Central memory CD4-positive, alpha-beta T cell (primary cell): ENCODE data around the gene DNAJC27.

ENCODE experiments used
- DNase-seq: peaks from one replicate; pipeline ENCODE4 v3.0.0; 2022

The DNAJC27 gene

DNA sequence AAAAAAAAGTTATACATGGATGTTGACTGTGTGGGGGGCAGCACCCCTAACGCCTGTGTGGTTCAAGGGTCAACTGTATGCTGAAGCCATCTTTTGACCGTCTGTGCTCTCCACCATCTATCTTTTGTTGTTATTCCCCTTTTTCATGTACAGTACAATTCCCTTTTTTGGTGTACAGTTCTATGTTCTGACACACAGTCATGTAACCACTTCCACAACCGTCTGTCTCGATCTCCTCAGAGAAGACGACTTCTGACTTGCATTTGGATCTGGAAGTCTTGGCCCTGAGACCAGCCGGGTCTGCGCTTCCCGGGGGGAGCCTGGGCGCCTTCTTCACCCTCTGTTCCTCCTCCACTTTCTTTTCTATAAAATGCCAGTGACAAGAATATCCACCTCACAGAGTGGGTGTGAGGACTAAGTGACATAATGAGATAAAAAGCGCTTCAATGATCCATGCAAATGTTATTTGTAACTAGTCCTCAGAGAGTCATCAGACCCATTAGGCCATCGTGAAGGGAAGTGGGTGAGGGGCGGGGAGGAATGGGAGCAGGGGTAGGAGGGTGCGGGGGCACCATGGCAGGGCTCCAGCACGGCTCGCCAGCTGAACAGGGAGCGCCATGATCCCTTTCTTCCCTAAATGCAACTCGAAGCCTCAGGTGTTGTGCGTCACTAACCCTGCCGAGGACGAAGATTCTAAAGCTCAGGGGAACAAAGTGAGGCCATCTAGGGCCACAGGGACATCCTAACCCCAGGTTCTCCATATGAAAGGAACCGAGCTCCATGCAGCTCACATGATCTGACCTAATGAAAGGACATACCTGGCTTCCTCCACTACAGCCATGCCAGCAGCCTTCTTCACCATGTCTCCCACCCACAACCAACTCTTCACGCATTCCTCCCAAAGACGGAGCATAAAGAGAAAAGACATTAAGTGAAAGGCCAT is 68.3 kb downstream of the DNAJC27 start:
- no peak for DNase-seq

DNA sequence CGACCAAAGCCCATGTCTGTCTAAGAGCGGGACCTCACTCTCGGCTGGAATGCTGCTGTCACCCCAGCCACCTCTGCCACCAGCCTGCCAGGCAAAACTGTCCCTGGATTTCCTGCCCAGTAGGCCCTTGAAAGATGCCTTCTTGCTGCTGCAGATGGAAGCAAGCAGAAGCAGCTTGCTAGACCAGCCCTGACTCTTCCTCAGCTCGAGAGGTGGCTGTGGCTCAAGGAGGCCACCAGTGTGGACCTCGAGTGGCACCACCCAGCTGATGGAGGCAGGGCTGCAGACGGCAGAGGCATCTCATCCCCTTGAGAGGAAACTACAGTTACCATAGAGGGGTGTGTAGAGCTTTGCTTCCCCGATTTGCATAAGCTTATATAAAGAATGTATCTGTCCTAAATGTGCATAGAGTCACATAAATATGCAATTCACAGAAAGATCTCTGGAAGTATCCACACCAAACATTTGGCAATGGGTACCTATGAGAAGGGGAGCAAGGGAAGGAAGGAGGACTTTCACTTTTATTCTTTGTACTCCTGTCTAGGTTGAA is 72.3 kb downstream of the DNAJC27 start:
- DNase-seq: no peak

DNA sequence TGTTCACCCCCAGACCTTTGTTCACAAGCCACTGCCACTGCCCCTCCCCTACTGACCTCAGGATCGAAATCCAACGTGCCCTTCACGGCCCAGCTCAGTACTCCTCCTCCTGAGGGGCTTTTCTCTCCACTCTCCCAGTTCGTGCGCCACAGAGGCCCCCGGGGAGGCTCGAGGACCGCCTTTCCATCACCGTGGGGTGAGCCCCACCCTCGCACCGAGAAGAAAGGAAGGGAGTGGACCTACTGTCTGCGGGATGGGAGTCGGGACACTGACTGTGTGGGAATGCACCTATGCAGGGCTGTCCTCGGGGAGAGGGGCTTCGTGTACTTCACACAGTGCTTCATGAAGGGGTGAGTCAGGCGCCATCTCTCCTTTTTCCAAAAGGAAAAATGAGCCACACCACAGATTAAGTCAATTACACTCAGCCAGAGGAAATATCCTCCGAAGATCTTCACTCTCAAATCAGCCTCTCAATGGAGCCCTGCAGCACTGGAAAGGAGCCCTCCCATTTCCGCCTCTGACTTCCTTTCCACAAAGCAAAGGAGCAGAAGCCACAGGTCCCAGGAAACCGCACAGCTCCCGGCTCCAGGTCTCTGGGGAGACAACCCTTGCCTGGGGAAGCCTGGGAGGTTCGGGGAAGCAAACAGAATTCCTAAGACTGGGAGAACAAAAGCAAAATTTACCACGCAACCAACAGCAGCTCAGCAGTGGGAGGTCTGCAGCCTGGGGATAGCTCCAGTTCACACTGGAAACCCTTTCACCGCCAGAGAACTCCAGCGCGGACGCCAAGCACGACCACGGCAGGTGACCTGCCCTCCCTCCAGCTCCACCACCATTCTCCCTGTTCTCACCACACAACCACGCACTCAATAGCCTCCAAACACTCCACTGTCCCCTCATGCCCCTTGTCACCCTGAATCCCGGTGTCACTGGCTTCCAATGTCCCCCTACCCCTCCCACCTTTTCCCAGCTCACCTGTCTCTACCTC is 73.3 kb downstream of the DNAJC27 start:
- no peak for DNase-seq

DNA sequence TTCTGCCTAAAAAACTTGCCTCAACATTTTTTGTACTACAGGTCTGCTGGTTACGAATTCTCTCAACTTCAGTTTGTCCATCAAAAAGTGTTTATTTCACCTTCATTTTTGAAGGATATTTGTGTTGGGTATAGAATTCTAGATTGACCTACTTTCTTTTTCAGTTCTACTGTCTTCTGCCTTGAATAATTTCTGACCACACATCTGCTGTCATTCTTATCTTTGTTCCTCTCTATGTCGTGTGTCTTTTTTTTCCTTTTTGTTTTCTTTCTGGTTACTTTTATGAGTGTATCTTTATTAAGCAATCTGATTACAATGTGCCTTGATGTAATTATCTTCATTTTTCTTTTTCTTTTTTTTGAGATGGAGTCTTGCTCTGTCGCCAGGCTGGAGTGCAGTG is 77.0 kb downstream of the DNAJC27 start:
- DNase-seq: no peak

DNA sequence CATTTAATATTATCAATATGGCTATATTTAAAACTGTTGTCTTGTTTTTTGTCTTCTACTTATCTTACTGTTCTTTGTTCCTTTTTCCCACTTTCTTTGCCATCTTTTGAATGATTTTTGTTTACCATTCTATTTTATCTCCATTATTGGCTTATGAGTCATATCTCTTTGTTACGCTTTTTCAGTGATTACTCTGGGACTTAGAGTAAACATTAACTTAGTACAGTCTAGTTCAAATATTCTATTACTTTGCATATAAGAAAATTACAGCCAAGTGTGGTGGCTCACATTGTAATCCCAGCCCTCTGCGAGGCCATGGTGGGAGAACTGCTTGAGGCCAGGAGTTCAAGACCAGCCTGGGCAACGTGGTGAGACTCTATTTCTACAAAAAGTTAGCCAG is 77.8 kb downstream of the DNAJC27 start:
- no peak for DNase-seq
